Globus pallidus (tissue), 1 donor: ENCODE data around the gene MICA.
"Not testable (repeated sequence)": the region's sequence is repeated elsewhere in the genome, so short reads cannot be mapped to it uniquely, and the experiment has no call there.

Experiments used
- DNase-seq: peaks from one replicate; pipeline ENCODE4 v3.0.0-alpha.2; 2015; ENCODE audit warnings: low spot score

Gene MICA

DNA sequence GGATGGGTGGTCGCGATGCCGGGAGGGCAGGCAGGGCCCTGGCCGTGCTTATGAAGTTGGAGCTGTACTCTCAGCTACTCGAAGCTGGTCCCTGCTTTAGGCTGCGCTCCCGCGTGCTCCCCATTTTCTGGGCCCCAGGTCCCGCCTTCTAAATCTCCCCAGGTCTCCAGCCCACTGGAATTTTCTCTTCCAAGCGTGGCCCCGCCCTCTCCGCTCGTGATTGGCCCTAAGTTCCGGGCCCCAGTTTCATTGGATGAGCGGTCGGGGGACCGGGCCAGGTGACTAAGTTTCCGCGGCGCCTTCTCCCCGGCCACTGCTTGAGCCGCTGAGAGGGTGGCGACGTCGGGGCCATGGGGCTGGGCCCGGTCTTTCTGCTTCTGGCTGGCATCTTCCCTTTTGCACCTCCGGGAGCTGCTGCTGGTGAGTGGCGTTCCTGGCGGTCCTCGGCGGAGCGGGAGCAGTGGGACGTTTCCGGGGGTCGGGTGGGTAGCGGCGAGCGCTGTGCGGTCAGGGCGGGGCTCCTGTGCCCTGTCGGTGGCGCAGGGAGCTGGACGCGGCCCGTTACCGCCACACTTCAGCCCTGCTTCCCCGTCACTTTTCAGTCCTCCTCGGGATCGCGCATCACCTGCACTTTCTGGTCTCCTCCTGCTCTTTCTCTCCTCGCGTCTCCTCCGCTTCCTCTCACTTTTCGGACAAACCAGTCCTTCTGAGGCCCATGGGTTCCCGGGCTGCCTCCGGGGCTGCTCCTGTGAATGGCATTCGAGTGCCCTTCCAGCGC, at the start of gene MICA:
MICA (plus strand) TSS at position 313 of the 778 bp plus-strand sequence; CDS start at position 351, 38 bp downstream.
- peak; percentile 64 for DNase-seq

DNA sequence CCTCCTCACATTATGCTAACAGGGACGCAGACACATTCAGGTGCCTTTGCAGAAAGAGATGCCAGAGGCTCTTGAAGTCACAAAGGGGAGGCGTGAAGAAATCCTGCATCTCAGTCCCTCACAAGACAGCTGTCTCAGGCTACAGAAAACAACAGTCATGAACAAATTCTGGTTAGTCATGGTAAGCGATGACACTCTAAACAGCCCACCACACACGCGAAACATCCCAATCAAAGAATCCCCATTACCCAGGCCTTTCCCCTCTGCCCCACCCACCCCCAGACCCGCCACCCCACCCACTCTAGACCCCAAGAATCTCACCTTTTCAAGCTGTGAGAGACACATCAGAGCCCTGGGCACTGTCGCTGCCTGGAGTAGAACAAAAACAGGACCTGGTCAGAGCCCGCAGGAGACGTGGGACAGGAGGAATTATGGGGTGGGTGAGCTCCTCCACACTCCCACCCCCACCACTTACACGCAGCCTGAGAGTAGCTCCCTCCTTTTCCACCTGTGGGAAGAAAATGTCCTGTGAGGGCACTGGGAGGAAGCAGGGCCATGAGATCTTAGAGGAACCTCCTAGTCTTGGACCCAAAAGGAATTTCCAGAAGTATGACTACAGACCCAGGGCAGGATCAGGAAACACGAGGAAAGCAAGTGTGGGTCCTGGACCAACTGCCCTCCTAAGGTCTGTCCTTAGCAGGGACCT, 49.1 kb upstream of the MICA start:
- no peak for DNase-seq

DNA sequence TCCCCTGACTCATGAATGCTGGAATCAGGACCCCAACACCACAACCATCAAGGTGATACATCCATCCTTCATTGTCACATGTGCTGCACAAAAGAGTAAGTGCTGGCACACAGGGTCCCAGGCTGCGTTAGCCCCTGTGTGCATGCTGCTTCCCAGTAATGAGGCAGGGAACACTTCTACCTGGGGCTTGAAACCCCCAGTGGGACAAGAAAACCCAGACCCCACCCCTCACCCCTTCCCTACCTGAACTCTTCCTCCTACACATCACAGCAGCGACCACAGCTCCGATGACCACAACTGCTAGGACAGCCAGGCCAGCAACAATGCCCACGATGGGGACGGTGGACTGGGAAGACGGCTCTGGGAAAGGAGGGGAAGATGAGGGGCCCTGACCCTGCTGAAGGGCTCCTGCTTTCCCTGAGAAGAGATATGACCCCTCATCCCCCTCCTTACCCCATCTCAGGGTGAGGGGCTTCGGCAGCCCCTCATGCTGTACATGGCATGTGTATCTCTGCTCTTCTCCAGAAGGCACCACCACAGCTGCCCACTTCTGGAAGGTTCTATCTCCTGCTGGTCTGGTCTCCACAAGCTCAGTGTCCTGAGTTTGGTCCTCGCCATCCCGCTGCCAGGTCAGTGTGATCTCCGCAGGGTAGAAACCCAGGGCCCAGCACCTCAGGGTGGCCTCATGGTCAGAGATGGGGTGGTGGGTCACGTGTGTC, 48.4 kb upstream of the MICA start:
- no peak for DNase-seq

DNA sequence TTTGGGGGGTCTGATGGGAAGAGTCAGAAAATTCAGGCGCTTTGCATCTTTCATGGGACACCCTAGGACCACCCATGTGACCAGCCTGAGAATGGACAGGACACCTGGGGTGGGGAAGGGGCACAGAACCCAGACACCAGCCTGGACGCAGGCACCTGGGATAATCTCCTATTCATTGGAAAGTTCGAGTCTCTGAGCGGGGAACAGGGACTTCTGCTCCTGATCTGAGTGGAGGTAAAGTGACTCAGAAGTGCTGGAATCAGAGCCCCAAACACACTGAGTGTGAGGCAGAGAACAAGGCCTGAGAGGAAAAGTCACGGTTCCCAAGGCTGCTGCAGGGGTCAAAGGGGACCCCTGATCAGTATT, 47.8 kb upstream of the MICA start:
- no peak for DNase-seq

DNA sequence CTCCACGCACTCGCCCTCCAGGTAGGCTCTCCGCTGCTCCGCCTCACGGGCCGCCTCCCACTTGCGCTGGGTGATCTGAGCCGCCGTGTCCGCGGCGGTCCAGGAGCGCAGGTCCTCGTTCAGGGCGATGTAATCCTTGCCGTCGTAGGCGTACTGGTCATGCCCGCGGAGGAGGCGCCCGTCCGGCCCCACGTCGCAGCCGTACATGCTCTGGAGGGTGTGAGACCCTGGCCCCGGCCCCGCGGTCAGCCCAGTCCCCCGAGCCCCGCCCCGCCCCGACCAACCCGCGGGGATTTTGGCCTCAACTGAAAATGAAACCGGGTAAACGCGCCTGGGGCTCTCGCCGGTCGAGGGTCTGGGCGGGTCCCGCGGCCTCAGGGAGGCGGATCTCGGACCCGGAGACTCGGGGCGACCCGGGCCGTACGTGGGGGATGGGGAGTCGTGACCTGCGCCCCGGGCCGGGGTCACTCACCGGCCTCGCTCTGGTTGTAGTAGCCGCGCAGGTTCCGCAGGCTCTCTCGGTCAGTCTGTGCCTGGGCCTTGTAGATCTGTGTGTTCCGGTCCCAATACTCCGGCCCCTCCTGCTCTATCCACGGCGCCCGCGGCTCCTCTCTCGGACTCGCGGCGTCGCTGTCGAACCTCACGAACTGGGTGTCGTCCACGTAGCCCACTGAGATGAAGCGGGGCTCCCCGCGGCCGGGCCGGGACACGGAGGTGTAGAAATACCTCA, 47.0 kb upstream of the MICA start:
- no peak for DNase-seq

DNA sequence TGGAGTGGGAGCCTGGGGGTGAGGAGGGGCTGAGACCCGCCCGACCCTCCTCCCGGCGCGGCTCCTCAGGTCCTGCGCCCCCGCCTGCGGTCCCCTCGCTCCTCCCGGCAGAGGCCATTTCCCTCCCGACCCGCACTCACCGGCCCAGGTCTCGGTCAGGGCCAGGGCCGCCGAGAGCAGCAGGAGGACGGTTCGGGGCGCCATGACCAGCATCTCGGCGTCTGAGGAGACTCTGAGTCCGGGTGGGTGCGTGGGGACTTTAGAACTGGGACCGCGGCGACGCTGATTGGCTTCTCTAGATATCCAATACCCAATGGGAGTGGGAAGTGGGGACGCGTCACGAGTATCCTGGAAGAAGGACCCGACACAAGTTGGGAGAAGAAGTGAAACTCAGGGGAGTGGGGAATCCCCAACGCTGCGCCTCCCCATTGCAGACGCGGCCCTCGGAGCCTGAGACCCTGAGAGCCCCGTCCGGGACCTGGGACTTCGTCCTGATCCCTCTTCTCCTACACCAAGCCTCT, 46.4 kb upstream of the MICA start, which contains the start of gene HLA-B:
HLA-B (minus strand) TSS at position 234 of the 521 bp plus-strand sequence; CDS start at position 213, 21 bp downstream.
- DNase-seq = peak; percentile 71

DNA sequence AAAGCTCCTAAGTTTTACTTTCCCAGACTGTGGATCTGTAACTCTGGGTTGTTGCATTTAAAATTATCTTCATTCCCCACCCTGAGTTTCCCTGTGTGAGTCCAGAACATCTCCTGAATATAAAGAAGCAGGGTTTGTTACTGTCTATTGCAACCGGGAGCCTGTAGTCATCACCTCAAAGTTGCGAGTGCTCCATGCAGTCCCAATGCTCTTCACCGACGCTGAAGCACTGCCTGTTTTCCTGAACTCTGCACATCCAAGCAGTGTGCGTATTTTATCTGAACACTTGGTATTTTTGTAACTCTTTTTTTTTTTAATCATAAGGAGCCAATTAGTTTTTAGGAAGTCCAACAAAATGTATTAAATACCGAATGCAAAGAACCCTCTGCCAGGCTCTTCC, 45.5 kb upstream of the MICA start:
- no peak for DNase-seq

DNA sequence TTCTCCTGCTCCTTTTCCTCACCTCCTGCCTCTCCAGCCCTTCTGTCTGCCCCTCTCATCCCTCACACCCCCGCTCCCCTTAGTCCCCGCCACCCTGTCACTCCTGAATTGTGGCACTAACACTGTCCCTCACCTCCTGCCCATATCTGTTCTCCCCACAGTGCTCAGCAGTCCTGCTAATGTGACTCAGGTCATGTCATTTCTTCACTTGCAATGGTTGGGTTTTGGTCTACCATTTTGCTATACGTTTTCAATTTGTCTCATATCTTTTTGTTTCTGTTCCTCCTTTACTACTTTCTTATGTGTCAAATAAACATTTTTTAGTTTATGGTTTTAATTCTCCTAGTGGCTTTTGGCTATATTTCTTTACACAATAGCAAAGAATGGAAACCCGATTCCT, 45.1 kb upstream of the MICA start:
- DNase-seq = no peak

DNA sequence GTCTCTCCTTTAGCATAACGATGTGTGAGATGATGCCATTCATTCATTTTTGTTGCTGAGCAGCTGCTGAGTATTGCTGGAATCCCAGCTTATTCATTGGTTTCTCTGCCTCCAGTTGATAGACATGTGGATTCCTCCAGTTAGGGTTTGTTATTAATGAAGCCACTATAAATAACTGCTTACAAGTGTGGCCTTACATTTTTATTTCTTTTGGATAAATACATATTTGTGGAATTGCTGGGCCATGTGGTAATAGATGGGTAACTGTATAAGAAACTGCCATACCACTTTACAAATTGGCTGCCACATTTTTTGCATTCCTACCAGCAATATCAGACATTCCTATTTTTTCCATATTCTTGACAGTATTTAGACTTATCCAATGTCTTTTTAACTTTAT, 43.8 kb upstream of the MICA start:
- DNase-seq = no peak

DNA sequence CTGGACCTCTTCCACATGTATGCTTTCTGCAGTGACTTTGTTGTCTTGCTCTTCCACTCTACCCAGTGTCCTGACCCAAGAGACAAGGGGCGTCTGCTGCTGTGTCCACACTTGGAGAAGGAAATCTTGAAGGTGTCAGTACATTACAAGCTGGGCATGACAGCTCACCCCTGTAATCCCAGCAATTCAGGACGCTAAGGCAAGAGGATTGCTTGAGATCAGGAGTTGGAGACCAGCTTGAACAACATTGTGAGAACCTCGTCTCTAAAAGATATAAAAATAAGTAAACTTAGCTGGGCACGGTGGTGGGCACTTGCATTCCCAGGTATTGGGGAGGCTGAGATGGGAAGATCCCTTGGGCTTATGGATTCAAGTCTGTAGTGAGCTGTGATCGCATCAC, 40.6 kb upstream of the MICA start:
- DNase-seq = no peak

DNA sequence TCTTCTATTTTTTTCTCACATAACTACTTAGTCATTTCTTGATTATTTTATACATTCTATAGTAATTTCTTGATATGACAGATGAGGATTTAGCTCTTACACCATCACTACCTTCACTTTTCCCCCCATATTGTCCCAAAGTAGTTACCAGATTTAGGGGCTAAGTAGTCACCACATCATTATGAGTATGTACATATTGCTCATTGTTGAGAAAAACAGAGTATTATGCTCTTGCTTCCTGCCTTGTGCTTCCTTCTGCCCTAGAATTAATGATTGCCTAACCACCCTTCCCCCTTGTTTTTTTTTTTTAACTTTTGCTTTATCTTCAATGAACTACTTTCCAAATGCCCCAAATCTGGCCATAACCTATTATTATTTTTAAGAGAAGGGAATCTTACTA, 39.6 kb upstream of the MICA start:
- no peak for DNase-seq

DNA sequence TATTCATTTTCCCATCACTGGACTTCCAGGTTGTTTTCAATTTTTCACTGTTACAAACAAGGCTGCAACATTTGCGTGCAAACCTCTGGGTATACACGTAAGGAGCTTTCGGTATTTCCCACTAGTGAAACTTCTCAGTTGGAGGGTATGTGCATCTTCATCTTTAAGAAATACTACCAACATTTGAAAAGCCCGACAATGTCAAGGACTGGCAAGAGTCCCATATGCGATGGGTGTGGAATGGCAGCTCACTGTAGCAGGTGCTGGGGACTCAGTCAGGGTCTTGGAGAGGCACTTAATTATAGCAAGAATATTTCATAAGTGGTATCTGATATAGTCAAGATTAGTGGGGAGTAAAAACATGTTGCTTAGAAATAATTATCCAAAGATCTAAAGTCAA, 37.5 kb upstream of the MICA start:
- DNase-seq = no peak

DNA sequence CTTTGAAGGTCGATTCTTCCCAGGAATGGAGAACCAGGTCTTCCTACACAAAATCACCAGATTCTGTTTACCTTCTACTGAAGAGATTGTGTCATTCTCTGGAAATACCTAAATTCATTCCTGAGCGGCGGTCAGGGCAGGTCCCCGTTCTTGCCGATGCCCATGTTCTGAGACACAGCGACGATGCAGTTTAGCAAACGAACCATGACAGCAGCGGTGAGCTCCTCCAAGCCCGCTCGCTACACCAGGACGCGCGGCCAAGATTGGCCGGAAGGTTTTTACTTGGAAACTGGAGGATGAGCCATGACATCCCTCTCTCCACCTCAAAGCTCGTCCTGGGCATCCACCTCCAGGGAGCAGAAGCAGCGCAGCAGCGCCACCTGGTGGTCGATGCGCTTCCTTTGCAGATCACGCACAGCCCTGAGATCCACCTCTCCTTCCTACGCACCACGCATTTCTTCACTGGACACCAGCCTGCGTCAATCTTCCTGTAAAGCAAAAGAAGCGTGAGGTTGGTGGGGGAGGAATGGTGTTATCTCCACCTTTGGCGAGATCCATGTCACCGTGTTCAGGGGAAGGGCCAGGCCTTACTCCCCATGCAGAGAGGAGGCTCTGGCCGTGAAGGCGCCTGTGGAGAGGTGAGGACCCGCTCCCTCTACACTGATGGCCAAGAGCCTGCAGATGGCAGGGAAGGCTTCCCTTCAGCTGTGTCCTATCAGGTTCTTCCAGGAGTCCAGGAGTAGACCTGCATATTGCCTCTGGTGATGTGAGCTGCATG, 36.5 kb upstream of the MICA start:
- DNase-seq = peak; percentile 73

DNA sequence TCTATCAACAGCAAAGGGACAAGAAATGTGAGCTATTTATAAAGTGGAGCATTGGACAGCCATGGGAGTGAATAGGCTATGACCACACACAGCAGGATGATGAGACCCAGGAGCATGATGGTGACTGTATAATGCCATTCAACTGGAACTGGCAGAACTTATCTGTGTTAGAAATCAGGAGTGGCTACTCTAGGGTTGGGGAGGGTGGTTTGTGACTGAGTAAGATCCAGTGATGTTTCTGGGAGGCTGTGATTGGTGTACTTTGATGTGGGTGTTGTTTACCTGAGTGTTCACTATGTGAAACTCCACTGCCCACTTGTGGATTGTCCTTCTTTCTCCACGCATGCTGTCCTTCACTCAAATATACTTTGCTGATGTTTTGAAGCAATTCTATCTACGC, 34.9 kb upstream of the MICA start:
- no peak for DNase-seq

DNA sequence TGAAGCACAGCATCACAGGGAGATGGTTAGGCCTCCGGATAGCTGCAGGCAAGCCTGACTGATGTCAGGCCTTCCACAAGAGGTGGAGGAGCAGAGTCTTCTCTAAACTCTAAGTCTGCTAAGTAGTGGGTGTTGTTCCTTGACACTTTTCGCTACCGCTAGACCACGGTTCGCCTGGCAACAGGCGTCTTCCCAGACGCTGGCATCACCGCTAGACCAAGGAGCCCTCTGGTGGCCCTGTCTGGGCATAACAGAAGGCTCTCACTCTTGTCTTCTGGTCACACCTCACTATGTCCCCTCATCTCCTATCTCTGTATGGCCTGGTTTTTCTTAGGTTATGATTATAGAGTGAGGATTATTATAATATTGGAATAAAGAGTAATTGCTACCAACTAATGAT, 29.3 kb upstream of the MICA start:
- DNase-seq = not testable (repeated sequence)

DNA sequence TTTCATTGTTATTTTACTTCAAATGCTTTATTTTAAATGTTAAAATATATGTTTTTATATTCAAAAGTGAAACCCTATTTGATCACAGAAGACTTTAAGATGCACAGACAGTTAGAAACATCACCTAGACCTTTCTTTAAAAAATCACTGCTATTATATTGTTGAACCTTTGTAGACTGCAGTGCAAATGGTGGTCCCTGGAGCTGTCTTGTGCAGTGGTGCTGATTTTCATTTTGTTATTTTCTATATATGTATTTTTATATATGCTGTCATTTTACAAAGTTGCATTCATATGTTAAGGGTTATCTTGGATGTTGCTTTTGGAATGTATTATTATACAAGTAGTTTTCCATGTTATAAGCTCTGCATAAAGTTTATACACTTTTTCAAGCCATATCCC, 27.7 kb upstream of the MICA start:
- no peak for DNase-seq

DNA sequence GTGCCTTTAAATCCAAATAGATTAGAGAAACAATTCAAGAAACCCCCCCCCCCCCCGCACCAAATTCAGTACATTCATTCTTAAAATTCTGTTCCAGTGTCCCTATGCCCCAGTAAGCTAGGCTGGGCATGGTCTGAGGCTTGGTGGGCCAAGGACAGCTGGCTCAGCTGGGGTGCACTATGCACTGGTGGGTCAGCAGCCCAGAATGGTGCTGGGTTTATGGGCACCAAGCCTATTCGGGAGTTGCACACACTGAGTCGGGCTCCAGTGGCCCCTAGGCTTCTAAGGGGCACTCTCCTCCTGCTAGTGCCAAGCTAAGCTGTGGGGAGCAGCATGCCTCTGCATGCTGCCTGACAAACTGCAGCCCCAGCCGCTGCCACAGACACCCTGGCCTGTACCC, 26.4 kb upstream of the MICA start:
- no peak for DNase-seq

DNA sequence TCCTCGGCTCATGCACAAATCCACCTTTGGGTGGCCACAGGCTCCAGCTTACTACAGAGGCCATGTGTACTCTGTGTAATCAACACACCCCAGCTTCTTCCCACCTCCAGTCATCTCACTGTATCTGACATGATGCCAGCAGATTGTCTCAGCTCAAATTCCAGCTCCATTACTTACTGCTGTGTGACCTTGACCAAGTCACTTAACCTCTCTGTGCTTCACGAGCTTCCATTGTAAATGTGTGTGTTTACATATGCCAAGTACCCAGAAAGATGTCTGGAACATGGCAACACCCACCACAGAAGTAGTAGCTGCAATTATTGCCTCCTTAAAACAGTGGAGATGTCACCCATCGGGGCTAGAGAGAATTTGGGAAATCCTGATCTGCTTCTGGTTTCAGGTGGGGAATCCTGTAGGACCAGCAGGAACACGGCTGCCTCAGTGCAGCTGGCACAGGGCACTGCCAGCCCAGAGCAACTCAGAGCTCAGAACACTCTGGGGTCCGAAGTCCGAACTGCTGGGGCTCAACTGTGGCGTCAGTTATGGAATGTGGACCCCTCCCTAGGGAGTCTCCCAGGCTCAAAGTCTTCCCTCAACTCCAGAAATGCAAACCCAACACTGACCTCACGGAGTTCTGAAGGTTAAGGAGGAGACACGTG, 25.2 kb upstream of the MICA start:
- DNase-seq = no peak

DNA sequence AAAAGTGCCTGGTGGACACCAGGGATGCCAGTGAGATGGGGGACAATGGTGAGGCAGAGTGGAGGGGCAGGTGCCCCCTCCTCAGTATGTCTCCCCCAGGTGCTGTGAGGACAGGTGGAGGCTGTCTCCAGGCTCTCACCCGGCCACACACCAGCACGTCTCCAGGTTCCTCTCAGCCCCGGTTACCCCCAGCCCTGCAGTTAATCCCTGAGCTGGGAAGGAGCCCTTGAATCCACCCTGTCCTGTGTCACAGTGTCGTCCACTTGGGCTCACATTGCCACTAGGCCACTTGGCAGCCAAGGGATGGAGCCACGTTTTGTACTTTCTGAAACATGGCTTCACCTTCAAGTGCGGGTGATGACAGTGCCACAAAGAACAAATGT, 24.7 kb upstream of the MICA start:
- DNase-seq = no peak

DNA sequence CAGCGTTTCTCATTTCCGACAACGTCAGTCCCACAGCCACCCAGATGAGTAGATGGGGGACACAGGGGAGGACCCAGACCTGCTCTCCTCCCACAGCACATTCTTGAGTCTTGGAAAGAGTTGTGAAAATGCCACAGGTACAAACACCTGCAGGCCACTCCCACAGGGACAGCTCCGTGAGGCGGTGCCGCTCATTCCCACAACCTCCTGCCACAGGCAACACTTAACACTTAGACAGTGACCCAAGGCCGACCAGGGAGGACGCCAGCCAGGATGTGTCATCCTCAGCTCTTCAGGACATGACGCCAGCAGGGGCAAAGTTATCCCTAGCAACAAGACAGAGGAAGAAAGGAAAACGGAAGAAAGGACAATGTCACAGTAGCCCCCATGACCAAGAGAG, 23.5 kb upstream of the MICA start:
- no peak for DNase-seq

DNA sequence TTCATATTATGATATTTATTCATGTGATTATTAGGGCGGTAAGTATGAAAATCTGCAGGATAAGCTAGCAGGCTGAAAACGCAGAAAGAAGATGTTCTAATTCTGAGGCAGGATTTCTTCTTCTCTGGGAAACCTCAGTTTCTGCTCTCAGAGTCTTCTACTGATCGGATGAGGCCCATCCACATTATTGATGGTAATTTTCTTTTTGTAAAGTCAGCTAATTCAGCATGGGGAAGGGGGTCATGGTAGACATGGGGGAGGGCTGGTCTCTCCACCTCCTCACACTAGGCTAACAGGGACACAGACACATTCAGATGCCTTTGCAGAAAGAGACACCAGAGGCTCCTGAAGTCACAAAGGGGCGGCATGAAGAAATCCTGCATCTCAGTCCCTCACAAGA, 21.7 kb upstream of the MICA start:
- no peak for DNase-seq
